Measurements from ENCODE around the gene ZNF821.

DNA sequence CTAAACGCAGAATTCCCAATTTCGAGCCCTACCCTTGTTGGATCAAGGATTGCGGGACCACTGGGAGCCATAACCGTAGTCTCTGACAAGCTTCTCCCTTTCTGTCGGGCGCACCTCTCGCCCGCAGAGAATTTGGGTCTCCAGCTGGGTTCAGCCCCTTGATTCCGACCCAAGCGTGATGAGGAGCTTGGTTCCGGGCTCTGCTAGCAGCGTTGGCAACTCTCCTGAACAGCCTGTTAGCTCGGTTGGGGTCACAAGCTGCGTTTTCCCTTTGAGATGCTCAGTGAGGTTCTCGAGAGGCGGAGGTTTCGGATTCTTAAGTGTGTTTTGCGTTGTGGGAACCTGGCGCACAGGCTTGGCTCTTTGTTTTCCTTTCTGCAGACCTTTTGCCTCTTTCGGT is 37.6 kb downstream of the ZNF821 start:
- no peak for TF ChIP-seq POLR2A (IDR thresholded peaks at IDR 0.05)
- TF ChIP-seq, protein P1, sequence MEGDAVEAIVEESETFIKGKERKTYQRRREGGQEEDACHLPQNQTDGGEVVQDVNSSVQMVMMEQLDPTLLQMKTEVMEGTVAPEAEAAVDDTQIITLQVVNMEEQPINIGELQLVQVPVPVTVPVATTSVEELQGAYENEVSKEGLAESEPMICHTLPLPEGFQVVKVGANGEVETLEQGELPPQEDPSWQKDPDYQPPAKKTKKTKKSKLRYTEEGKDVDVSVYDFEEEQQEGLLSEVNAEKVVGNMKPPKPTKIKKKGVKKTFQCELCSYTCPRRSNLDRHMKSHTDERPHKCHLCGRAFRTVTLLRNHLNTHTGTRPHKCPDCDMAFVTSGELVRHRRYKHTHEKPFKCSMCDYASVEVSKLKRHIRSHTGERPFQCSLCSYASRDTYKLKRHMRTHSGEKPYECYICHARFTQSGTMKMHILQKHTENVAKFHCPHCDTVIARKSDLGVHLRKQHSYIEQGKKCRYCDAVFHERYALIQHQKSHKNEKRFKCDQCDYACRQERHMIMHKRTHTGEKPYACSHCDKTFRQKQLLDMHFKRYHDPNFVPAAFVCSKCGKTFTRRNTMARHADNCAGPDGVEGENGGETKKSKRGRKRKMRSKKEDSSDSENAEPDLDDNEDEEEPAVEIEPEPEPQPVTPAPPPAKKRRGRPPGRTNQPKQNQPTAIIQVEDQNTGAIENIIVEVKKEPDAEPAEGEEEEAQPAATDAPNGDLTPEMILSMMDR (IDR thresholded peaks at IDR 0.05), result no peak
- no peak for TF ChIP-seq POLR2AphosphoS5 (IDR thresholded peaks at IDR 0.05)

Measured in suprapubic skin (tissue), 4 donors.